ENCODE data around the gene FER. TPM values are rescaled to one million over a fixed set of nuclear protein-coding genes. Genes with fewer than 3 reads are reported as not detected.

Gene FER
- total RNA-seq, 1 donor from 2014 or later = 38.2 TPM

GRCh38 chr5:108727236-108727650, 20.5 kb upstream of the FER start:
- Mint-ChIP-seq H3K27ac (ENCODE audit: unreplicated experiment) (peak overlapping the region; percentile 91), H3K36me3 (ENCODE audit: unreplicated experiment) (no peaks in the 10 kb centered on the region), H3K4me3 (ENCODE audit: unreplicated experiment) (peak overlapping the region; percentile 92), H3K27me3 (ENCODE audit: unreplicated experiment) (no peaks in the 10 kb centered on the region), H3K9me3 (ENCODE audit: unreplicated experiment) (no peaks in the 10 kb centered on the region), H3K4me1 (ENCODE audit: unreplicated experiment) (peaks cover 25% of the 10 kb centered on the region)
- DNase-seq (ENCODE audit: extremely low spot score, unreplicated experiment) = no peak
- no peak for TF ChIP-seq CTCF (IDR thresholded peaks at IDR 0.05)

GRCh38 chr5:108727651-108728565, 19.8 kb upstream of the FER start:
- H3K36me3 Mint-ChIP-seq (ENCODE audit: unreplicated experiment) = no peaks in the 10 kb centered on the region
- H3K9me3 Mint-ChIP-seq (ENCODE audit: unreplicated experiment) = no peaks in the 10 kb centered on the region
- H3K27me3 Mint-ChIP-seq (ENCODE audit: unreplicated experiment) = no peaks in the 10 kb centered on the region
- H3K27ac Mint-ChIP-seq (ENCODE audit: unreplicated experiment) = peak overlapping the region; percentile 91
- H3K4me1 Mint-ChIP-seq (ENCODE audit: unreplicated experiment) = peaks cover 25% of the 10 kb centered on the region
- no peak for TF ChIP-seq CTCF (IDR thresholded peaks at IDR 0.05)
- peak overlapping the region; percentile 92 for H3K4me3 Mint-ChIP-seq (ENCODE audit: unreplicated experiment)
- DNase-seq (ENCODE audit: extremely low spot score, unreplicated experiment) = peak; percentile 96

GRCh38 chr5:108728566-108729241, 19.0 kb upstream of the FER start:
- DNase-seq (ENCODE audit: extremely low spot score, unreplicated experiment) = no peak
- H3K4me1 Mint-ChIP-seq (ENCODE audit: unreplicated experiment) = peaks cover 25% of the 10 kb centered on the region
- no peaks in the 10 kb centered on the region for H3K9me3 Mint-ChIP-seq (ENCODE audit: unreplicated experiment)
- H3K36me3 Mint-ChIP-seq (ENCODE audit: unreplicated experiment) = no peaks in the 10 kb centered on the region
- no peak for TF ChIP-seq CTCF (IDR thresholded peaks at IDR 0.05)
- peak overlapping the region; percentile 92 for H3K4me3 Mint-ChIP-seq (ENCODE audit: unreplicated experiment)
- peak overlapping the region; percentile 91 for H3K27ac Mint-ChIP-seq (ENCODE audit: unreplicated experiment)
- H3K27me3 Mint-ChIP-seq (ENCODE audit: unreplicated experiment) = no peaks in the 10 kb centered on the region

- H3K36me3 Mint-ChIP-seq (ENCODE audit: unreplicated experiment) = no peaks in the 10 kb centered on the region
Observed at GRCh38 chr5:108729242-108729615, 18.5 kb upstream of the FER start.

More at GRCh38 chr5:108729242-108729615, 18.5 kb upstream of the FER start:
- no peak for TF ChIP-seq CTCF (IDR thresholded peaks at IDR 0.05)
- DNase-seq (ENCODE audit: extremely low spot score, unreplicated experiment) = no peak
- H3K27me3 Mint-ChIP-seq (ENCODE audit: unreplicated experiment) = no peaks in the 10 kb centered on the region
- peaks cover 25% of the 10 kb centered on the region for H3K4me1 Mint-ChIP-seq (ENCODE audit: unreplicated experiment)
- H3K27ac Mint-ChIP-seq (ENCODE audit: unreplicated experiment) = no peak overlapping the region
- H3K9me3 Mint-ChIP-seq (ENCODE audit: unreplicated experiment) = no peaks in the 10 kb centered on the region
- H3K4me3 Mint-ChIP-seq (ENCODE audit: unreplicated experiment) = peak overlapping the region; percentile 92

Data from osteocyte (in vitro differentiated cells).